SK-N-MC (cell line): ENCODE data around the gene COL27A1.

Experiments used
- EZH2 ChIP-seq: fragments of 200-600 bp; sonication (generic); IDR thresholded peaks from one replicate; pipeline ENCODE4 v1.6.1; 2017; ENCODE audit warnings: antibody characterized with exemption
- FOXP2 ChIP-seq: optimal IDR thresholded peaks from 2 replicates; pipeline ENCODE3; 2011; ENCODE audit warnings: mild to moderate bottlenecking, moderate library complexity; ENCODE audit not compliant: insufficient read depth; ENCODE audit errors: extremely low read length, control extremely low read depth
- POLR2AphosphoS5 ChIP-seq: IDR thresholded peaks from 2 replicates; pipeline ENCODE4 v1.6.1; 2012; ENCODE audit warnings: mild to moderate bottlenecking, low read depth, low read length, borderline replicate concordance

- TF ChIP-seq EZH2 (no peak), POLR2AphosphoS5 (no peak), FOXP2 (no peak)
These were observed 43.0 kb upstream of the COL27A1 start for GRCh38 chr9:114112325-114112724.
